Ramos (cell line): ENCODE results near the gene RCL1.

ENCODE experiments used
- in situ Hi-C: fragments of 300-500 bp; cut with MboI; formaldehyde crosslinking; loops from one replicate; pipeline ENCODE4 v1.14.3; 2022; ENCODE audit warnings: low sequenced_read_pairs; ENCODE audit not compliant: unreplicated experiment

RCL1 gene

GRCh38 chr9:4837261-4838188, 44.8 kb downstream of the RCL1 start:
- in situ Hi-C loops, result no loop called here

- in situ Hi-C loops, result no loop called here
Measured at GRCh38 chr9:4838189-4838546, 45.4 kb downstream of the RCL1 start.

GRCh38 chr9:4839470-4839912, 46.7 kb downstream of the RCL1 start:
- in situ Hi-C loops, result no loop called here

GRCh38 chr9:4840018-4840417, 47.3 kb downstream of the RCL1 start:
- in situ Hi-C loops, result no loop called here

GRCh38 chr9:4842213-4842612, 49.5 kb downstream of the RCL1 start:
- in situ Hi-C loops, result no loop called here

GRCh38 chr9:4842734-4843133, 50.0 kb downstream of the RCL1 start:
- in situ Hi-C loops, result no loop called here

GRCh38 chr9:4844056-4844838, 51.5 kb downstream of the RCL1 start:
- in situ Hi-C loops, result no loop called here

- in situ Hi-C loops, result no loop called here
Measured at GRCh38 chr9:4849369-4849768, 56.6 kb downstream of the RCL1 start.

- in situ Hi-C loops, result no loop called here
Measured at GRCh38 chr9:4850603-4851310, 58.0 kb downstream of the RCL1 start.

- in situ Hi-C loops, result no loop called here
Measured at GRCh38 chr9:4852419-4852818, 59.7 kb downstream of the RCL1 start.

GRCh38 chr9:4854265-4854590, 61.5 kb downstream of the RCL1 start:
- in situ Hi-C loops, result no loop called here

- in situ Hi-C loops, result no loop called here
Measured at GRCh38 chr9:4855841-4856240, 63.1 kb downstream of the RCL1 start.

- in situ Hi-C loops, result no loop called here
Measured at GRCh38 chr9:4857163-4857810, 64.5 kb downstream of the RCL1 start.

- in situ Hi-C loops, result no loop called here
Measured at GRCh38 chr9:4859035-4859434, 66.3 kb downstream of the RCL1 start.

GRCh38 chr9:4860383-4860782, 67.6 kb downstream of the RCL1 start:
- in situ Hi-C loops, result no loop called here

- in situ Hi-C loops, result no loop called here
Measured at GRCh38 chr9:4861145-4861544, 68.4 kb downstream of the RCL1 start.

- in situ Hi-C loops, result no loop called here
Measured at GRCh38 chr9:4861736-4862451, 69.2 kb downstream of the RCL1 start.

GRCh38 chr9:4862506-4863250, 69.9 kb downstream of the RCL1 start:
- in situ Hi-C loops, result no loop called here

GRCh38 chr9:4864234-4864661, 71.5 kb downstream of the RCL1 start:
- in situ Hi-C loops, result no loop called here
